HG03139 (cell line): ENCODE data around the gene KYNU.
"Not testable (repeated sequence)": the region's sequence is repeated elsewhere in the genome, so short reads cannot be mapped to it uniquely, and the experiment has no call there.

ENCODE experiments used
- ATAC-seq: cut with Tn5 transposase; IDR thresholded peaks from one replicate; pipeline ENCODE4 v1.9.1; 2021; ENCODE audit not compliant: unreplicated experiment

Gene KYNU

GRCh38 chr2:143084462-143084861, 207.0 kb downstream of the KYNU start:
- no peak for ATAC-seq

DNA sequence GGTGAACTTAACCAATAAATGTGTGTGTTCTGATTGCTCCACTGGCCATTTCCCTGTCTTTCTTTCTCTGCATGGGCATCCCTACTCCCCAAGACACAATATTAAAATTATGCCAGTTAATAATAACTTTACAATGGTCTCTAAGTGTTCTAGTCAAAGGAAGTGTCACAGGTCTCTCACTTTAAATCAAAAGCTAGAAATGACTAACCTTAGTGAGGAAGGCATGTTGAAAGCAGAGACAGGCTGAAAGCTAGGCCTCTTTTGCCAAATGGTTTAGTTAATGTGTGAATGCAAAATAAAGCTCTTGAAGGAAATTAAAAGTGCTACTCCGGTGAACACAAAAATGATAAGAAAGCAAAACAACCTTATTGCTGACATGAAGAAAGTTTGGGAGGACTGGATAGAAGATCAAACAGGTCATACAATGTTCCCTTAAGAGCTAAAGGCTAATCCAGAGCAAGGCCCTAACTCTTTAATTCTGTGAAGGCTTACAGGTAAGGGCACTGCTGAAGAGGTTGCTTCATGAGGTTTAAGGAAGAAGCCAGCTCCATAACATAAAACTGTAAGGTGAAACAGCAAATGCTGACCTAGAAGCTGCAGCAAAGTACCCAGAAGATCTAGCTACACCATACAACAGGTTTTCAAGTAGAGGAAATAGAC, 207.8 kb downstream of the KYNU start:
- no peak for ATAC-seq

DNA sequence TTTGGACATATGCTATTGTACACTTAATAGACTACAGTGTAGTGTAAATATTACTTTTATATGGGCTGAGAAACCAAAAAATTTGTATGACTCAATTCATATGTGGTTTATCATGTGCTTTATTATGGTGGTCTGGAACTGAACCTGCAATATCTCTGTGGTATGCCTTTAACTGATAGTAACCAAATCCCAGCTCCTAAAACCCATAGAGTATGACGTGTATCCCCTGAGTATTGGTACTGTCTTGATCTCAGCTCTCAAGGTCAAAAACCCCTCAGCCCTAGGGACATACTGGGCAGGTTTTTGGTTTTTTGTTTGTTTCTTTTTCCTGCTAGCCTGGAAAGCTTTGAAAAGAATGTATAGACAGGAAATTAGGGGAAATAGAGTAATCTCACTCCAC, 209.6 kb downstream of the KYNU start:
- no peak for ATAC-seq

GRCh38 chr2:143088388-143088787, 210.9 kb downstream of the KYNU start:
- no peak for ATAC-seq

- not testable (repeated sequence) for ATAC-seq
Observed at GRCh38 chr2:143089520-143089919, 212.1 kb downstream of the KYNU start.
